Gastroesophageal sphincter (tissue), 3 donors: ENCODE results near the gene CXCR5.

Experiments
- CTCF ChIP-seq, 4 experiments: fragments of 200-600 bp in 2 of 4; fragments of 450-650 bp in 2 of 4; sonication (generic) in 1 of 4; IDR thresholded peaks; one replicate each; pipeline ENCODE4 v1.5.1; 2017 to 2019; ENCODE audit warnings: antibody characterized with exemption in 4 of 4, mild to moderate bottlenecking in 2 of 4, moderate library complexity in 2 of 4
- POLR2A ChIP-seq, 2 donors: fragments of 450-650 bp; IDR thresholded peaks; one replicate each; pipeline ENCODE4 v1.6.1; 2017; ENCODE audit warnings: antibody characterized with exemption in 2 of 2, mild to moderate bottlenecking in 2 of 2, moderate library complexity in 1 of 2

DNA sequence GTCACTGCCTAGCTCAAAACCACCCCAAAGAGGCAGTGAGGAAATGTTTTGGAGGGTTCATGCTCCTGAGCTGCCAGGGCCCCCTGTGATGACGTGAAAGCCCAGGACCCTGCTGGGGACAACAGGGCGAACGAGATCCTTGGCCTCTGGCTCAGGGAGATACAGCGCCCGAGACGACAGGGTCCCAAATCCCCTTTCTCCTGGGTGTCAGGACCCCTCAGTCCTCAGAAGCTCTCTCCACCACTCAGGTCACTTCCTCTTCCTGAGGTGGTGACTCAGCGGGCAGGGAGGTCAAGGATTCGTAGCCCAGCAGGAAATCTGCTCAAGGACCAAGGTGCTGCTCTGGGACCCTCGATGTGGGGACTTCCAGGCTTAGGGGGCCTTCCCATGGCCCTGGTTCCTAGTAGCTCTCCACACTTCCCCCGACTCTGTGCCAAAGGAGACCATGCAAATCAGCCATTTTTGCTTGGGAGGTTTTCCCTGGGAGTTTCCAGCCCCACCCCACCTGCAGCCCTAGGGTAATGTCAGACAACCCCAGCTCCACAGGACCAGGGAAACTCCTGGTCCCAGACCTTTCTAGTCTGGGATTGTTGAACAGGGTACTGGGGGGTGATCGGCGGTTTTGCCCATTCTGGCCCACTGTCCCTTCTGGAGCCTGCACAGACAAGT lies 29.2 kb downstream of the CXCR5 start:
- no peak for TF ChIP-seq CTCF (IDR thresholded peaks at IDR 0.05)
- TF ChIP-seq POLR2A (IDR thresholded peaks at IDR 0.05): no peak
